Thyroid gland (tissue), 4 donors: ENCODE data around the gene KY. TPM values are rescaled to one million over a fixed set of nuclear protein-coding genes. Genes with fewer than 3 reads are reported as not detected.
A peak's percentile ranks its signal among the peaks of the same experiment; 100 is the strongest.

ENCODE experiments used
- DNase-seq, 2 donors: peaks; one replicate each; pipeline ENCODE4 v3.0.0-alpha.2; 2019
- H3K27ac ChIP-seq, 3 donors: fragments of 200-600 bp; sonication (generic); 1 replicate in 2 of 3; 2 replicates in 1 of 3; pipeline ENCODE4 v1.5.1; 2016 to 2019; ENCODE audit warnings: mild to moderate bottlenecking in 1 of 3, moderate library complexity in 1 of 3
- H3K27me3 ChIP-seq: fragments of 200-600 bp; sonication (generic); one replicate; pipeline ENCODE4 v1.5.1; 2019
- H3K36me3 ChIP-seq, 2 donors: fragments of 200-600 bp; sonication (generic); one replicate each; pipeline ENCODE4 v1.5.1; 2016 to 2019
- H3K4me1 ChIP-seq, 2 donors: fragments of 200-600 bp; sonication (generic); one replicate each; pipeline ENCODE4 v1.5.1; 2017 to 2019
- H3K4me3 ChIP-seq, 3 donors: fragments of 200-600 bp; sonication (generic); replicated peaks in 1 of 3; 1 replicate in 2 of 3; 2 replicates in 1 of 3; pipeline ENCODE4 v1.5.1; 2016; ENCODE audit warnings: mild to moderate bottlenecking in 1 of 3
- H3K9me3 ChIP-seq: fragments of 200-600 bp; sonication (generic); one replicate; pipeline ENCODE4 v1.5.1; 2017
- POLR2A ChIP-seq, 2 donors: fragments of 450-650 bp; IDR thresholded peaks; one replicate each; pipeline ENCODE4 v1.6.1; 2017; ENCODE audit warnings: antibody characterized with exemption in 2 of 2, mild to moderate bottlenecking in 2 of 2, moderate library complexity in 1 of 2
- WGBS, 2 donors: methylation state at CpG; one replicate each; pipeline ENCODE4 v1.1.5; 2017; 5-methylcytosine and 5-hydroxymethylcytosine counted together
- intact Hi-C: fragments of 100-400 bp; cut with DNase I; formaldehyde crosslinking; loops from one replicate; pipeline ENCODE4 v1.15.1; 2023
- total RNA-seq, 4 donors: library from RNA; depleted of rRNA; stranded (reverse); fragments of >200 nt; gene quantifications; one replicate each; pipeline ENCODE4 v1.2.3, GENCODE V29; 2016
- TF ChIP-seq, protein P1 (sequence below), 6 experiments: fragments of 200-600 bp in 3 of 6; fragments of 450-650 bp in 3 of 6; sonication (generic) in 3 of 6; IDR thresholded peaks; one replicate each; pipeline ENCODE4 v1.5.1; 2016 to 2019; ENCODE audit warnings: antibody characterized with exemption in 6 of 6, mild to moderate bottlenecking in 2 of 6, inconsistent platforms in 1 of 6, moderate library complexity in 1 of 6

The KY gene
- total RNA-seq, 4 donors from 2014 or later, result 3.2 to 10.2 (median 7.2) TPM

DNA sequence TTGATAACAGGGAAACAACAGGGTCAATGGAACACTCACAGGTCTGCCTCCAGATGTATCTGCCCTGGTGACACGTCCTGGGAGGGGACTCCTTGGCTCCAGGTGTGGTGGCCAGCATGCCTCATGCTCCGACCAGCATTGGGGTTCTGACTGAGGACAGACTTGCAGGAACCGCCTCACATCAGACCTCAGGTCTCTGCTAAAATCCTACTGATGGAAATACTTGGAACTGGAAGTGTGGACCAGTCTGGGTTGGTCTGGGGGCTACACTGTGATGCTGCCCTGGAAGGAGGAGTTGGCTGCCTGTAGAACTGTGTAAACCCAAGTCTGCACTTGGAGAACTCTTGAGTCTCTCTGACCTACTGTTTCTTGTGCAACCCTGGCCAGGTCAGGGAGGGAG lies 17.1 kb upstream of the KY start:
- H3K36me3 ChIP-seq, result no peaks in the 10 kb centered on the region
- H3K4me1 ChIP-seq, result peaks cover 15 to 31% of the 10 kb centered on the region in 2 donors
- H3K27me3 ChIP-seq, result no peaks in the 10 kb centered on the region
- 67 to 69% methylated on average over 3 of the region's 3 CpGs for WGBS, 2 donors
- intact Hi-C loops, result no loop called here
- no peak overlapping the region for H3K4me3 ChIP-seq
- H3K9me3 ChIP-seq, result no peaks in the 10 kb centered on the region
- H3K27ac ChIP-seq, result peak overlapping the region in 1 of 3 donors; percentile 80
- no peak for TF ChIP-seq POLR2A (IDR thresholded peaks at IDR 0.05)
- TF ChIP-seq, protein P1, sequence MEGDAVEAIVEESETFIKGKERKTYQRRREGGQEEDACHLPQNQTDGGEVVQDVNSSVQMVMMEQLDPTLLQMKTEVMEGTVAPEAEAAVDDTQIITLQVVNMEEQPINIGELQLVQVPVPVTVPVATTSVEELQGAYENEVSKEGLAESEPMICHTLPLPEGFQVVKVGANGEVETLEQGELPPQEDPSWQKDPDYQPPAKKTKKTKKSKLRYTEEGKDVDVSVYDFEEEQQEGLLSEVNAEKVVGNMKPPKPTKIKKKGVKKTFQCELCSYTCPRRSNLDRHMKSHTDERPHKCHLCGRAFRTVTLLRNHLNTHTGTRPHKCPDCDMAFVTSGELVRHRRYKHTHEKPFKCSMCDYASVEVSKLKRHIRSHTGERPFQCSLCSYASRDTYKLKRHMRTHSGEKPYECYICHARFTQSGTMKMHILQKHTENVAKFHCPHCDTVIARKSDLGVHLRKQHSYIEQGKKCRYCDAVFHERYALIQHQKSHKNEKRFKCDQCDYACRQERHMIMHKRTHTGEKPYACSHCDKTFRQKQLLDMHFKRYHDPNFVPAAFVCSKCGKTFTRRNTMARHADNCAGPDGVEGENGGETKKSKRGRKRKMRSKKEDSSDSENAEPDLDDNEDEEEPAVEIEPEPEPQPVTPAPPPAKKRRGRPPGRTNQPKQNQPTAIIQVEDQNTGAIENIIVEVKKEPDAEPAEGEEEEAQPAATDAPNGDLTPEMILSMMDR (IDR thresholded peaks at IDR 0.05), result no peak
- no peak for DNase-seq

DNA sequence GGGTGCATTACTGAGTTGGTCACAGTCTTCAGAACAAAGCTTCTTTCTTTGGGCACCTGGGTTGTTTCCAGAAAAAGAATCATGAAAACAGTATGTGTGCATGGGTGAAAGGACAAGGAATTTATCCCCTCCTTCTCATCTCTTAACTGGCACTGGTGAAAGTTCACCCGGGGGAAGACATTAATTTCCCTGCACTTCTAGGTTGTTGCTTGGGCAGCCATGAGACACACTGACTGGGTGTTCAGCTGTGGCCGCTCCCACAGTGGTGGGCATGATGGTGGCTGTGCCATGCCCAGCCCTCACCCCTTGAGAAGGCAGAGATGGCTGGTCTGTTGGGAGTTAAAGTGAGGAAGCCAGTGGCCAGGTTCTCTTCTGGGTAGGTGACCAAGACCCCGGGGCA lies 16.6 kb upstream of the KY start:
- Histone ChIP-seq H3K27me3 (no peaks in the 10 kb centered on the region), H3K27ac (peak overlapping the region; percentile 28 to 80 (median 51)), H3K9me3 (no peaks in the 10 kb centered on the region), H3K36me3 (no peaks in the 10 kb centered on the region), H3K4me1 (peaks cover 15 to 31% of the 10 kb centered on the region in 2 donors), H3K4me3 (no peak overlapping the region)
- TF ChIP-seq POLR2A (IDR thresholded peaks at IDR 0.05), result no peak
- TF ChIP-seq, protein P1 (IDR thresholded peaks at IDR 0.05), result no peak
- intact Hi-C loops, result no loop called here
- 37 to 54% methylated on average over 3 of the region's 3 CpGs for WGBS, 2 donors
- peak; percentile 59 for DNase-seq

DNA sequence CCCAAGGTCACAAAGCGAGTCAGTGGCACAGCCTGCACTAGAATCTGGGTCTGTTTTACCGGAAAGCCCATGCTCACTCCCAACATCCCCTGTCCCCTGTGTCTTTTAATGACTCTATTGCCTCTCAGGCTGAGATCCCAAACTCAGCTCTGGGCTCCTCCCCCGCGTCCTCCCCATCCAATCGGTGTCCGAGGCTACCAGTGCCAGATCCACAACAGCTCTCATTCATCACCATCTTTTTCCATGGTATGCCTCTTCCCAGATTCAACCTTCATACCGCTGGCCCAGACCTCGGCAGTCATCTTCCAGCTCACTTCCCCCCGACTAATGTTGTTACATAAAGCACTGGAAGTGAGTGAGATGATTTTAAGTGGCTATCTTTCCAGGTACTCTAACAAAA lies 16.1 kb upstream of the KY start:
- Histone ChIP-seq H3K9me3 (no peaks in the 10 kb centered on the region), H3K4me1 (peaks cover 15 to 31% of the 10 kb centered on the region in 2 donors), H3K27me3 (no peaks in the 10 kb centered on the region), H3K36me3 (no peaks in the 10 kb centered on the region), H3K27ac (peak overlapping the region; percentile 28 to 80 (median 51)), H3K4me3 (no peak overlapping the region)
- intact Hi-C loops, result no loop called here
- TF ChIP-seq POLR2A (IDR thresholded peaks at IDR 0.05), result no peak
- TF ChIP-seq, protein P1 (IDR thresholded peaks at IDR 0.05), result no peak
- peak in 1 of 2 donors; percentile 23 for DNase-seq
- WGBS, 2 donors, result 57 to 62% methylated on average over 9 of the region's 9 CpGs

DNA sequence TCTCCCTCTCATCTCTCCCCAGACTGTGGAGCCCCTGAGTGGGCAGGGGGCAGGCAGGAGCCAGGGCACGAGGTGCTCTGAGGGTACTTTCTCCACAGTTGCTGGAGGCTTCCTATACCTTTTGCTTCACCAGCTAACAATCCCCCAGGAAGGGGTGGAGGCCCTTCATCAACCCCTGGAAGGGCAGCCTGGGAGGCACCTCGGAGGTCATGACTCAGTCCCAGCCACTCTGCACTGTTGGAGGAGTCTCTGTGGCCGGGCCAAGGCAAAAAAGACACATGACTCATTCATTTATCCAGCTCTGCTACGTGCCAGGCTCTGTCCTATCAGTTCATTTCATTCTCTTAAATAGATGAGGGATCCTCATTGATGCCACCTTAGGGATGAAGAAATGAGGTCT lies 15.6 kb upstream of the KY start:
- peak in 1 of 2 donors; percentile 25 for DNase-seq
- Histone ChIP-seq H3K27me3 (no peaks in the 10 kb centered on the region), H3K4me1 (peaks cover 15 to 31% of the 10 kb centered on the region in 2 donors), H3K4me3 (no peak overlapping the region), H3K9me3 (no peaks in the 10 kb centered on the region), H3K36me3 (no peaks in the 10 kb centered on the region), H3K27ac (peak overlapping the region in 1 of 3 donors; percentile 80)
- WGBS, 2 donors, result 53 to 71% methylated on average over 4 of the region's 4 CpGs
- TF ChIP-seq, protein P1 (IDR thresholded peaks at IDR 0.05), result no peak
- no peak for TF ChIP-seq POLR2A (IDR thresholded peaks at IDR 0.05)
- intact Hi-C loops, result no loop called here

DNA sequence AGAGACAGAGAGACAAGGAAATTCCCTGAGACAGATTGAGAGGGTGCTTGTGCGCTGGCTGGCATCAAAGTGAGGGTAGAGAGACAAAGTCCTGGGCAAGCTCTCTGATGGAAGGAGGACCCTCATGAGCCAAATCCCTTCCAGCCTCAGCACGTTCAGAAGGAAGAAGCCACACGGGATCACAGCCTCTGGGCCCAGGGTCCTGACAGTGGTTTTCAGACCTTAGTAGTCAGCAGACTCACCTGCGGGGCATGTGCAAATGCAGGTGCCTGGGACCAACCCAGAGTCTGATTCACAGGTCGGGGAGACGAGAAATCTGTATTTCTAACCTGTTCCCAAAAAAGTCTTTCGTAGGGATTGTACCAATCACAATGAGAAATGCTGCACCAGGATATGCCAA lies 15.2 kb upstream of the KY start:
- intact Hi-C loops, result no loop called here

More for the DNA sequence above, 15.2 kb upstream of the KY start:
- no peak for DNase-seq
- TF ChIP-seq, protein P1 (IDR thresholded peaks at IDR 0.05), result no peak
- no peak for TF ChIP-seq POLR2A (IDR thresholded peaks at IDR 0.05)
- Histone ChIP-seq H3K9me3 (no peaks in the 10 kb centered on the region), H3K36me3 (no peaks in the 10 kb centered on the region), H3K27me3 (no peaks in the 10 kb centered on the region), H3K4me1 (peaks cover 15 to 31% of the 10 kb centered on the region in 2 donors), H3K27ac (no peak overlapping the region), H3K4me3 (no peak overlapping the region)
- WGBS, 2 donors, result 92 to 93% methylated on average over 7 of the region's 7 CpGs
